ENCODE data around the gene CACNB2.
"Not testable (repeated sequence)": the region's sequence is repeated elsewhere in the genome, so short reads cannot be mapped to it uniquely, and the experiment has no call there.

CACNB2 gene

DNA sequence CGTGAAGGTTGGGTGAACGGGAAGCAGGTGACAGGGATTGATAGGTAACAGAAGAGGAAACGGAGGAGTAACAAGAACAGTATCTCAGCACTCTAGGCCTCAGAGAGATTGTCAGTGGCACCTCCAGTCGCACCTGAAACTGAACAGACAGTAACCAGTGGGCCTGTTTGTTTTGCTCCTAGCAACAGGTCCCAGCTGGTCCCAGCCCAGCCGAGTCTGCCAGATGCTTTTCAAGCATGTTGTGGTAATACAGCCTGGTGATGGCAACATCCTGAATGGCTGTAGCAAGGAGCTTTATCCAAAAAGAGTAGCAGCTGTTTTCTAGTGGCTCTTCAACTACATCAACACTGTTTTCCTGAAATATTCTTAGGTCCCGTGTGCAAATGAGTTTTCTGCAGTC, 4.7 kb downstream of the CACNB2 start:
- DNase-seq (ENCODE audit: low read depth in 2 of 3, low spot score in 1 of 3) = no peak

DNA sequence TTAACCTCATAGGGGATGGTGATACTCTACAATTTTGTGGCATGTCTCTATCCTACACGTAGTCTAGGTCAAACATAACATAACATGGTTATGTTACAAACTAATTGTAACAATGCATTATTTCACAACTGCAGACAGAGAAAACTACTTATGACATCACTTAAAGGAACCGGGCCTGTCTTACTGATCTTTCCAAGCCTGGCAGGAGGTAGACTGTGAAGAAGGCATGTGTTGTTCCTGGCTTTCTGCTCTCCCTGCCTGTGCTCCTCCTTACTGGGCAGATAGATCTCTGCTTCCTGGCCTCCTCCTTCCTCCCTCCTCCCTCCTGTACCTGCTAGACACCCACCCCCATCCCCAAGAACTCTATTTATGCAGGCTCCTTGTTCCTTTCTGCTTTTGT, 5.4 kb downstream of the CACNB2 start:
- DNase-seq (ENCODE audit: low read depth in 2 of 3, low spot score in 1 of 3) = no peak

DNA sequence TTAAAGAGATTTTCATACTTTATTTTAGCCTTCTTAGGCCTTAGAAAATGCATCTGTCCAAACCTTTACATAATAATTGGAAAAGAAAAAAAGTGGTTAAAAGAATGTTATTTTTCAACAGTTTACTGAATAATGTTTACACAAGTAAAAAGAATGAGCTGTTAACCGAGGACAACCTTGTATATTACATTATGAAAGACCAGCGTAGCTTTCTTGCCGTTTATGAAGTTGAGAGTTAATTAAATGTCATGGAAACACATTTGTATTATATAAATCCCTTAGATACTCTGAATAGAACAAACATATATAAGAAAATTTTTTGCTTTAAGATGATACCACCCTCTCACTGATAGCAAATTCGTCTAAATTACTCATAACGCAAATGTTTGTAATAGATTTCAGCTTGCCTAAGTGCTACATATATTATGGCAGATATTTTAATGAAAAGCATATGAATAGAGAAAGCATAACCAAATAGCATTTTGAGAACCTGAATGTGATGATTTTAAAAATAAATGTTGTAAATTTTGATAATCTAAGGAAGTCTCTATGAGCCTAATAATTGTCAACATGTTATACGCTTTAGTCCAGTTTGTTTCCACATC, 9.1 kb downstream of the CACNB2 start:
- DNase-seq (ENCODE audit: low read depth in 2 of 3, low spot score in 1 of 3) = no peak

DNA sequence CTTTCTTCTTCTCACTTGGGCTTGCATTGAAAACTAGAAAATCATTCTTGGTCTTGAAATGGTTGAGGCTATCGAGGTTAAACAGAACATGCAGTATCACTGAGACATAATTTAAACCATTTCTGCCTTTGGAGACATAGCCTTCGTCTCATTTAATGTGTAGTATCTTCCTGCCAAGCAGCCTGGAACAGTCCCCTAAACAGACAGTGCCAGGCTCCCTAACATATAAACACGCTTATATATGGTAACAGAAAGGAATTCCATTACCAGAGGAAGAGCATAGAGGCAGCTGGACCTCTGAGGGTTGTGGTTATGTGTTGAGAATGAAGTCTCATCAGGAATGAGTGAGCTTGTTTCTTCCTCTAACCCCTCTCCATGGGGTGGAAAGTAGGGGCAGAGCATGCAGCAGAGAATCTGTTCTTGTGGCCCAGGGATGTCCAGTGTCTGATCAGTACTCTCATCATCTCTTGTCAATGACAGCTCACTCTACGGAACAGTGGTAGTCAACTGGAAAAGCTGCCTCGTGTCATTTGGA, 11.2 kb downstream of the CACNB2 start:
- no peak for DNase-seq (ENCODE audit: low read depth in 2 of 3, low spot score in 1 of 3)

DNA sequence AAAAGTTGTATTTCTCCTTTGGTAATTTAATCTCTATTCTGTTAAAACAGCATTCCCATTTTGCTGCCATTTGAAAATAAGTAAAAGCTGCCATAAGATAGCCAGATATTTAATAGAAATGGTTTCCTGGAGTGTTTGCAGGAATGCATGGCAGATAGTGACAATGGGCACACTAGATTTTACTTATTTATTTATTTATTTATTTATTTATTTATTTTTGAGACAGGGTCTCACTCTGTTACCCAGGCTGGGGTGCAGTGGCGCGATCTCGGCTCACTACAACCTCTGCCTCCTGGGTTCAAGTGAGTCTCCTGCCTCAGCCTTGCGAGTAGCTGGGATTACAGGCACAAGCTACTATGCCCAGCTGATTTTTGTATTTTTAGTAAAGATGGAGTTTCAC, 13.2 kb downstream of the CACNB2 start:
- not testable (repeated sequence) for DNase-seq (ENCODE audit: low read depth in 2 of 3, low spot score in 1 of 3)

DNA sequence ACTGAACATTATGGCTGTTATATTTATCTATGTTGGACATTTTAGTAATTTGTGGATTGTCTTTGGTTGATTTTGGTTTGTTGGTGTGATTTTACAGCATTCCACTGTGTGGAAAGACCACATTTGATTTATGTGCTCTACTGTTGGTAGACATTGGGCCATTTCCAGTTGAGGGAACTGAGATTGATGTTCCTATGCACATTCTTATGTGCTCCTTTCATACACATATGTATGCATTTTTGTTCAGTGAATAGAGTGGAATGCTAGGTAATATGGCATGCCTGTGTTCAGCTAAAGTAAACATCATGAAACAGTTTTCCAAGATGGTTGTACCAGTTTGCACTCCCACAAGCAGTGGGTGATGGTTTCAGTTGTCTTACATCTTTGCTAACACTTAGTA, 15.1 kb downstream of the CACNB2 start:
- no peak for DNase-seq (ENCODE audit: low read depth in 2 of 3, low spot score in 1 of 3)

DNA sequence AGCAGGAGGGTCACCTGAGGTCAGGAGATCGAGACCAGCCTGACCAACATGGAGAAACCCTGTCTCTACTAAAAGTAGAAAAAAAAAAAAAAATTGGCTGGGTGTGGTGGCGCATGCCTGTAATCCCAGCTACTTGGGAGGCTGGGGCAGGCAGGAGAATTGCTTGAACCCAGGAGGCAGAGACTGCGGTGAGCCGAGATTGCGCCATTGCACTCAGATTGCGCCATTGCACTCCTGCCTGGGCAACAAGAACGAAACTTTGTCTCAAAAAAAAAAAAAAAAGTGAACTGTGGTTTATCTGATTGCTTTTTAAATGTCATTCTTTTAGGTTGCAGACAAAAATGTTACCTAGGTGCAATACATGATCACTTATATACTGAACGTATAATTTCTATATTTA, 16.6 kb downstream of the CACNB2 start:
- not testable (repeated sequence) for DNase-seq (ENCODE audit: low read depth in 2 of 3, low spot score in 1 of 3)

DNA sequence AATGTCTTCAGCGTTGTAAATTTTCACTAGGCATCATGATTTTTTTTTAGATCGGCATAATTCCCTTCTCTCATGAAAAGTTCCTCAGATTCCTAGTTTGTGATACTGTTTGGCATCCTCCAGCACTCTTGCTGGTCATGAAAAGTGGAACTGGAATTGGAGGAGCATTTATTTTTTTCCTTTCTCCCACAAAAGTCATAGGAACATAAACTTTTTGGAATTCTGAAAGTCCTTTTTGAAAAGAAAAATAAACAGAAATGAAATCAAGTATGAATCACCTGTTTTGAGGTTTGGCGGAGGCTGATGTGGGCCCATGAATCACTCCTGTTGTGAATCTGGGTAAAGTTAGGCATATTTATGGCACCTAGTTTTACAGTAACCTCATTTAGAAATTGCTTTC, 17.7 kb downstream of the CACNB2 start:
- DNase-seq (ENCODE audit: low read depth in 2 of 3, low spot score in 1 of 3) = no peak

DNA sequence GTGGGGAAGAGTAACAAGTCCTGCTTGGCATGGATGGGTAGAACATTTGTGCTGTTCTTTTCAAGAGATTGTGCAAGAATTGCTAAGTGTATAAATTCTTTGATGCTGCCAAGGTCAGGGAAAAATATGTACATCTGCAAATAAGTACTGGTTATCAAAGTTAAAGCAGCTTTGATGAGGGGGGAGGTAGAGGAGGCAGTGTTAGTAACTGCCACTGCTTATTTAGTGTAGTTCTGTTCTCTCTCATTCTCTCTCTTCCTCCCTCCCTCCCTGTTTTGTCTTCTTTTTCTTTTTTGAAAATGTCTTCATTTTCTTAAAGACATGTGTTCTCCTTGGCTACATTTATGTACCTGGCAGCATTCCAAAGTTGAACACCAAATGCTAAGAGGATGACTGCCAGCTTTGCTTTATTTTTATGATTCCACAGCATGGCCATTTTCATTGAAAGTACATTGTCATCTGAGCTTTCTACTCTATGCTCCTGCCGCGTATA, 18.6 kb downstream of the CACNB2 start:
- no peak for DNase-seq (ENCODE audit: low read depth in 2 of 3, low spot score in 1 of 3)

DNA sequence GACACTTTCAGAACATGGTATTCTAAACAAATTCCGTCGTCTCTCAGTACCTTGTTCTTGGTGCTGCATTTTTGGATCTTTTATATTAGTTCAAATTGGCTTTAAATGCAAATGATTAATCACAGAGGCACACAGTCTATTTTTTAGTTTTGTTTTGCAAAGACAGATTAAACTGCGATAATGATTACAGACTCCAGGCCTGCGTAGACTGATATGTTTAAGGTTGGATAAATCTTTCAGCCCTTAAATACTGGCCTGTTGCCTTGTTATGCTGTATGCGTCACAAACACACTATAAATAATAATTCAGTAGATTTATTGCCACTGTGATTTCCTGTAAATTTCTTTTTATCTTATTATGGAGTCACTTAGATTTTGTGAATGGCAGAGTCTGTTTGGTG, 19.3 kb downstream of the CACNB2 start:
- no peak for DNase-seq (ENCODE audit: low read depth in 2 of 3, low spot score in 1 of 3)

DNA sequence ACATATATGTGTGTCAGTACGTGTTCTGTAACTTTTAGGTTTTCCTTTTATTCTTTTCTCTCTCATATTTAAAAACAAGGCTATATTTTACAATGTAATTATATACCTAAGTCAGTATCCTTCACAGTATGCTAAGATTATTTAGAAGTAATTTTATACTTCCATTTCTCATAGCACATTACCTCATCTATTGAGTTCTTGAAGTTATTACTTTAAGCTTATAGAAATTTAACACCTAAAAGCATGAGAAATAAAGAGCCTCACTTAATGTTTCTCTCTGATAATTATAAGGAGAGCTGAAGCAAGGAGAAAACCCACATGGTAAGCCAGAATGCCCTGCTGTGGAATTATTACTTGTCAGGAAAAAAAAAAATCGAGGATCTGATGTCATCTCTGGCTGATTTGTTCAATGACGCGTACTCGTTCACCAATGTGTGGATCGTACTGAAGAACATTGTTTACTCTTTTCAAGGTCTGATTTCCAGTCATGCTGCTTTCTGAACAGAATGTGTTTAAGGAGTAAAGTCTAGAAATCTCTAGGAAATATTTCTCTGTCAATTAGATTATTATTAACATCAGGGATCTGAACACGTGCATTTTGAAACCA, 21.9 kb downstream of the CACNB2 start:
- no peak for DNase-seq (ENCODE audit: low read depth in 2 of 3, low spot score in 1 of 3)

DNA sequence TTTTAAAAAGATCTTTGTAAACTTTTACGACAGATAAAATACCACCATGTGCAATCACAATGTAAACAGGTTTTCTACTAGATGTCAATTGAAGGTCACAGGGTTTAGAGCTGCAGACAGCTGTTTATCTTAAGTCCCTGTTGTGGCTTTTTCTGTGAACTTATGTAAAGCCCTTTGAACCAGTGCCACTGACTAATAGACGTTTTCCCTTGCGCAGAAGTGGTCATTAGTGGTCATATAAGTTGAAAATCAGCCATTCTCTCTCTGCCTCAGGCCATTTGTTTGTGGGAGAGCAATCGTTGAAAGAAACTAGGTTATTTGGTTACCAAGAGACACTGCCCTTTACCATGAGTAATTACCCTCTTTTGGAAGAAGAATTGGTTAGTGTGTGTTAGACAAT, 23.9 kb downstream of the CACNB2 start:
- DNase-seq (ENCODE audit: low read depth in 2 of 3, low spot score in 1 of 3) = no peak

DNA sequence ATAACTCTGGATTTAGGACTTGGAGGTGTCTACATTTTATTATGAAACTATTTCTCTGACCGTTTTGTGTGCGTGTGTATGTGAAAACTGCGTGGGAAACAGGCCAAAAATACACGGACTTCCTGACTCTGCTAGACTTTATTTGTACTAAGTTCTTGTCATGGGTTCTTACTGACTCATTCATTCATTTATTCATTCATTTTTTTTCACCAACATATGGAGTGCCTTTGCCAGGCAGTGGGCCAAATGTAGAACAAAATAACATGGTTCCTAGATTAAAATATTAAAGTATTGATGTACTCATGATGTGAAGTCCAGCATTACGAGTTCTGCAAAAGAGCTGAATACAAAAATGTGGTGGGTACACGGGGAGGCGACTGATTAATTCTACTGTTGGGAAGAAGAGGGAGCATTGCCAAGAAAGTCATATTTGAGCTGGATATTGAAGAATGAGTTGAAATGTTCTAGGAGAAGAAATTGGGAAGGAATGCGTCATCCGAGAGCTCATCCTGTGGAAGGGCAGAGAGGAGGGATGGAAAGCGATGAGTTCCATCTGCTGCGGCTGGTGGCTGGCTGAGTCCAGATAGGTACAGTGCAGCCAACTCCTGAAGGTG, 24.6 kb downstream of the CACNB2 start:
- no peak for DNase-seq (ENCODE audit: low read depth in 2 of 3, low spot score in 1 of 3)

DNA sequence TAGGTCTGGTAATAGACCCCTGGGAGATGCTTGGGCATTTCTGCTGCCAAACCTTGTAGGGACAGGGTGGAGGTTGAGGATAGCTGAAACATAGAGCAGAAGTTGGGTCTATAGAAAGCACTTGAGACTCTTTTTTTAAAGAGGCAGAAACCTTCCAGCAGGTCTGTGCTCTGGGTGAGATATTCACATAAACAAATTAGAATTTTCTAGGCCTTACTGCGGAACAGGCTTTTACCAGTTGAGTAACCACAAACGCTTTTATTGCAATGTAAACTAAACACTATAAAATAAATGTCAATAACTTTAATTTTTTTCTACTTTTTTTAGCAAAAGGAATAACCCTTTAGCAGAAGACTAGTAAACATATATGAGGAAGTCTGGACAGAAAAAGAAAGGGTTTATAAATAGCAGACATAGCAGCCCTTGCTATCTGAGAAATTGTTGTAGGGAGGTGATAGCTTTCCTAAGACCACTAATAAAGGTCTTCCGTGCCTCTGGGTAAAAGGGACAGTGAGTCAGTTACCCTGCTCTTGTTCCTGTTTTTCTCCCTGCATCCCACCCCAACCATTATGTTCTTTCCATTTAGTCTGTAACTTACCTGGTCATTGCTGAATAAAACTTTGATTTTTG, 38.7 kb downstream of the CACNB2 start:
- no peak for DNase-seq (ENCODE audit: low read depth in 2 of 3, low spot score in 1 of 3)

DNA sequence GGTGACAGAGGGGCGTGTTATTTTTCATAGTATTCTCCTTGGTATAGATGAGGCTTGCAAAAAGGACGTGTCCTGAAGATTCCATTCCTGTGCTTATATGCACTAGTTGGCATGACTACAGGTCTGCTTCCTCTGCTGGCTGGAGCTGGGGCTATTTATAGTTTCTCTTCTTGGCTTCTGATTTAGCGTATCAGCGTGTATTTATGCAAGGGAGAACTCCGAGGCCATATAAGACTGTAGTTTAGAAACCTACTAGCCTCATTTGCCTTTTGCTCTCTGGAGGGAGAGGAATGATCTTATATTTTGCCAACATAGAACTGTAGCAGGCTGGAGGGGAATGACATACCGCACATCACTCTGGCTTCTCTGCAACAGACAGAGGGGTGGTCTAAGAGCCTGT, 39.7 kb downstream of the CACNB2 start:
- no peak for DNase-seq (ENCODE audit: low read depth in 2 of 3, low spot score in 1 of 3)

DNA sequence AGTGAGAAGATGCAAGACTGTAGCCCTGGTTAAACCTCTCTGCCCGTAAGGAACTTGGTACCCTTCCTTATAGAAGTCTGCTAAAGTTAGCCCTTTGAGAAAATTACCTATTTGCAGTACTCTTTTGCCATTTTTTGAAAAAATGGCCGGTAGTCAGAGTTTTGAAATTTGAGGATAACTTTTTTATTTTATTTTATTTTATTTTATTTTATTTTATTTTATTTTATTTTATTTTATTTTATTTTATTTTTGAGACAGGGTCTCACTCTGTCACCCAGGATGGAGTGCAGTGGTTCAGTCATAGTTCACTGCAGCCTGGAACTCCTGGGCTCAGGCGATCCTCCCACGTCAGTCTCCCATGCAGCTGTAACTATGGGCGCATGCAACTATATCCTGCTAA, 41.2 kb downstream of the CACNB2 start:
- DNase-seq (ENCODE audit: low read depth in 2 of 3, low spot score in 1 of 3) = not testable (repeated sequence)

DNA sequence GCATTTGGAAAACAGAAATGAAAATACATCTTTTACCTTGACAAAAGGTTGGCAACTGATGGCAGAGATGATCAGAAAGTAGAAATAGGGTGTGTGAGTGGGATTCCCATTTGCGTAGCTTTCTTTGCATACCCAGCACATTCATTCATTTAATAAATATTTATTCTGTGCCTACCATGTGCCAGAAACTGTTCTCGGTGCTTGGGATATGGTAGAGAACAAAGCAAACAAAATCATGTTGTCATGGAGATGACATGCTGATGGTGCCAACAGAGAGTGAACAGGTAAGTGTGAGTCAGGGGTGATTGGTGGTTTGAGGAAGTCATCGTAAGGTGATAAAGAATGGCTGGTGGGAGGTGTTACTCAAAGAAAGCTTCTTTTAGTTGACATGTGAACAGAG, 45.4 kb downstream of the CACNB2 start:
- no peak for DNase-seq (ENCODE audit: low read depth in 2 of 3, low spot score in 1 of 3)

DNA sequence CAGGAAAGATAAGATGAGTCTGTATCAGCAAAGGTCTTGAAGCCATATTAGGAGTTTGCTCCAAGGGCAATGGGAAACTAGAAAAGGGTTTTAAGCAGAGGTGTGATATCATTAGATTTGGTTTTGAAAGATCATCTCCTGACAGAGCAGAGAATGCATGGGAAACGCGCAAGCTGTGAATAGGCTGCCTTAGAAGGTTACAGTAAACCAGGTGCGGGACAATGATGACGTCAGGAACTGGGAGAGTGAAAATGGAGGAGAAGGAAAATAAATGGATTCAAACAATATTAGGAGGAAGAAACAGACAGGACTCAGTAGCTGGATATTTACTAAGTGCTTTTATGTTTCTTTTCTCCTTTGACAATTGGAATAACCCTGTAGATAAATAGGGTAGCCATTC, 50.6 kb downstream of the CACNB2 start:
- no peak for DNase-seq (ENCODE audit: low read depth in 2 of 3, low spot score in 1 of 3)

DNA sequence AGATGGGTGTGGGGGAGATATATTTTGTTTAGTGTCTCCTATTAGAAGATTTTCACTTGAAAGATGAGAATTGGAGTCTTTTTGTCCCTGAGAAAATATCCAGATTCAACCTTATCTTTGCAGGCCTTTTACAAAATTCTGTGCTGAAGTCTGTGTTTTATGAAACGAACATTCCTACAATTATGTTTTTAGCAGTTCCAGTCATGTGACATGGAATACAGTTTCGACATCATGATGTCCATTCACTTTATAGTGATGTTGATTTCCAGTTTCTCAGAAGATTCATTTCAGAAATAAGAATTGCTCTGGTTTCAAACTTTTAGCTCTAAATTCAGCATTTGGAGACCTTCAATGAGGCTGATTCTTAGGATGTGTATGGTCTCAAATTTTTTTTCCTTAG, 54.4 kb downstream of the CACNB2 start:
- DNase-seq (ENCODE audit: low read depth in 2 of 3, low spot score in 1 of 3) = no peak

DNA sequence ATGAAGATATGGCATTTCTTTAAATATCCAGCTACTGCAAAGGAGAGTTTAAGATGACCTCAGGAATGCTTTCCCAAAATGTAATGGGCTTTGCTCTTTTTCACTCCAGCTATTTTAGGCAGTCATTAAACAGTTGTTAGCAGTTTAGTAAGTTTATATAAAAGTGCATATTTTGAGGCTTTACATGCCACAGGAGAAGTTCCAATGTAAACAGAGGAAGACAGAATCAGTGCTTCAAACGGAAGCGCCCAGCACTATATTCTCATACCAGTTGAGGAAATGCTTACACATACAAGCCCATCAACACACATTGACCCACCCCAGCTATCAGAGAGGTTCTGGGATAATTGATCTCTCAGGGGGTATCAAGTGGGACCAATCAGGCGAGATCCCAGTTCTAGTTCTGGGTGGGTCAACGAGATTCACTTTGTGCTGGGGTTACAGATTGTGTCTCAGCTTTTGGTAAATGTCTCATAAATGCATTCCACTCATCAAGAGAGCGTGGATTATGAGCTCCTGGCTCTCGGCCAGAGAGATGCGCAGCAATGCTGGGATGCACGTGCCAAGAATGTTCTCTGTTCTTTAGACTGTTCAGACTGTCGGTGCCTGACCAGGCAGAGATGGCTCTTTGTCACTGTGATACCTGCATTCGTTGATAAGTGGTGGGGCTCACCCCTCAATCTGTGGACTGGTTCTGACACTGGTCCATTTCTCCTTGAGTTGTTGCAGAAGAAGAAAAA, 55.0 kb downstream of the CACNB2 start:
- DNase-seq (ENCODE audit: low read depth in 2 of 3, low spot score in 1 of 3) = no peak

DNA sequence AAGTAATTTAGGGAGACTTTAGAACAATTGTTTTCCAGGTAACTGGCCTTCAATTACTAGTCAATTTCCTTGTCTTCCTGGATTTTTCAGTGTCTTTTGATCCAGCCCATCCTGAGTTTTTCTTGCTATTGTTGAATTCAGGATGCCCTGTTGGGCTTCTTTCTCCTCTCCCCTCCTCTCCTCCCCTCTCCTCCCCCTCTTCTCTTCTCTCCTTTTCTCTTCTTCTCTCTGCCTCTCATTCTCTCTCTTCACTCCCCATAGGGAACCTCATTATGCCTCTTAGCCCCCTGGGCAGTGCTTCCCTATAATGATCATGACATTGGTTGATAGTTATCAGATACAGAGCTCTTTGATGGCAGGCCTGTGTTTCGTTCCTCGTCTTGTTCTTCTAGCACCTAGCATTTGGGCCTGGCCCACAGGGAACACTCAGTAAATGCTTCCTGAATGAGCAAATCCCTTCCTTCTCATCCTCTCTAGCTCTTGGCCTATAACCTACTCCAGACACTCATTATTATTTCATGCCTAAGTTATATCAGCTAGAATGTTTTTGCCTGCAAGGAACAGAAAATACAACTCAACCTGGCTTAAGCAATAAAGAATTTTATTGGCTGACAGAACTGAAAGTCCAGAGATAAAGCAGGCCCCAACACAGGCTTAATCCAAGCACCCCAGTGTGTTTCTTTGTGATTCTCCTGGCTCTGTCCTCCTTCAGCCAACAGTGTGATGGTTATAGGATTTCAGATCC, 56.8 kb downstream of the CACNB2 start:
- DNase-seq (ENCODE audit: low read depth in 2 of 3, low spot score in 1 of 3) = no peak

Measured in stimulated activated CD4-positive, alpha-beta T cell treated with anti-CD3 and anti-CD28 coated beads, Interleukin-12 subunit alpha, Interleukin-12 subunit beta, amount 100 ng/mL, for 48 hours (primary cell).